ENCODE measurements around the gene ECT2L.

ECT2L gene

DNA sequence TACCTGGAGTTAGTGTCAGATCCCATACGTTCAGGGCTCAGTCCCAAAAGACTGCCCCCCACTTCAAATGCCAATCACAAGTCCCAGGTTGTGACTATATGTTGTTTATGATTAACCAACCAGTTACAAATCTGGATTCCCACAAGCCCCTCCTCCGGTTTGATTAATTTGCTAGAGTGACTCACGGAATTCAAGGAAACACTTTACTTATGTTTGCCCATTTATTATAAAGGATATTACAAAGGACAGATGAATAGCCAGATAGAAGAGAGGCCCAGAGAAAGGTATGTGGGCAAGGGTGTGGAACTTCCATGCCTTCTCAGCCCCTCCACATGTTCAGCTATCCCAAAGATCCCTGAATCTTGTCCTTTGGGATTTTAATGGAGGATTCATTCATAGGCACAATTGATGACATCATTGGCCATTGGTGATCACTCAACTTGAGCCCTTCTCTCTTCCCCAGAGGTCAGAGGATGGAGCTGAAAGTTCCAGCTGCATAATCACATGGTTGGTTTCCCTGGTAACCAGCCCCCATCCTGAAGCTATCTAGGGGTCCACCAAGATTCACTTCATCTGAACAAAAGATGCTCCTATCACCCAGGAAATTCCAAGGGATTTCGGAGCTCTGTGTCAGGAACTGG is 2.0 kb downstream of the ECT2L start:
- H3K4me3 ChIP-seq (replicated peaks; ENCODE audit: low read depth, low read length), result no peak overlapping the region
- no peak for DNase-seq (ENCODE audit: extremely low read depth, insufficient read length)
- no peaks in the 10 kb centered on the region for H3K36me3 ChIP-seq (ENCODE audit: control insufficient read depth, insufficient read depth, low read length)
- no peaks in the 10 kb centered on the region for H3K27me3 ChIP-seq (replicated peaks; ENCODE audit: control insufficient read depth, insufficient read depth, low read length)
- TF ChIP-seq, protein P1, sequence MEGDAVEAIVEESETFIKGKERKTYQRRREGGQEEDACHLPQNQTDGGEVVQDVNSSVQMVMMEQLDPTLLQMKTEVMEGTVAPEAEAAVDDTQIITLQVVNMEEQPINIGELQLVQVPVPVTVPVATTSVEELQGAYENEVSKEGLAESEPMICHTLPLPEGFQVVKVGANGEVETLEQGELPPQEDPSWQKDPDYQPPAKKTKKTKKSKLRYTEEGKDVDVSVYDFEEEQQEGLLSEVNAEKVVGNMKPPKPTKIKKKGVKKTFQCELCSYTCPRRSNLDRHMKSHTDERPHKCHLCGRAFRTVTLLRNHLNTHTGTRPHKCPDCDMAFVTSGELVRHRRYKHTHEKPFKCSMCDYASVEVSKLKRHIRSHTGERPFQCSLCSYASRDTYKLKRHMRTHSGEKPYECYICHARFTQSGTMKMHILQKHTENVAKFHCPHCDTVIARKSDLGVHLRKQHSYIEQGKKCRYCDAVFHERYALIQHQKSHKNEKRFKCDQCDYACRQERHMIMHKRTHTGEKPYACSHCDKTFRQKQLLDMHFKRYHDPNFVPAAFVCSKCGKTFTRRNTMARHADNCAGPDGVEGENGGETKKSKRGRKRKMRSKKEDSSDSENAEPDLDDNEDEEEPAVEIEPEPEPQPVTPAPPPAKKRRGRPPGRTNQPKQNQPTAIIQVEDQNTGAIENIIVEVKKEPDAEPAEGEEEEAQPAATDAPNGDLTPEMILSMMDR (IDR thresholded peaks at IDR 0.05; ENCODE audit: insufficient read depth, low read length, poor library complexity, severe bottlenecking), result no peak

DNA sequence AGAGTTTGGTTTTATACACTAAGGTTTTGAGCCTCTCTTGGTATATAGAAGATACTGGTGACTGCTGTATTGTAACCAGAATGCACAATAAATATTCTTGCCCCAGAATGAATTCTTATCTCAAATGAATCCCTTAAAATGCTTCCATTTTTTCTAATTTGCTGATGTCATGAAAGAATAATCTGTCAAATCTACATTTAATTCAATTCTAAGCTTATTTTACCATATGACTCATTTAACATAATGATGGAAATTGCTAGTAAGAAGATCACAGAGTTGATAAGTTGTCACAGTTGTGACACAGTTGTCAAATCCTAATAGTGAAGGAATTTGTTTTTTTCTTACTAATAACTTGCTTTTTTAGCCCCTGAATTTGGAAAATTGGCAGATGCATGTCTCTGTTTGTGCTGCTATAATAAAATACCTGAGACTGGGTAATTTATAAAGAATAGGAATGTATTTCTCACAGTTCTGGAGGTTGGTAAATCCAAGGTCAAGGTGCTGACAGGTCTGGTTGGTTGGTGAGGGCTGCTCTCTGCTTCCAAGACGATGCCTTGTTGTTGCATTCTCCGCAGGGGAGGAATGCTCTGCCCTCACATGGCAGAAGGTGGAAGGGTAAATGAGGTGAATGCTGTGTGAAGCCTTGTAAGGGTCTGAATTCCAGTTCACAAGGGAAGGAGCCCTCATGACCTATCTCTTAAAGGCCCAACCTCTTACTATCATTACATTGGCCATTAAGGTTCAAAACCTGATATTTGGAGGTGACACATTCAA is 4.7 kb downstream of the ECT2L start:
- TF ChIP-seq, protein P1 (IDR thresholded peaks at IDR 0.05; ENCODE audit: insufficient read depth, low read length, poor library complexity, severe bottlenecking), result no peak

DNA sequence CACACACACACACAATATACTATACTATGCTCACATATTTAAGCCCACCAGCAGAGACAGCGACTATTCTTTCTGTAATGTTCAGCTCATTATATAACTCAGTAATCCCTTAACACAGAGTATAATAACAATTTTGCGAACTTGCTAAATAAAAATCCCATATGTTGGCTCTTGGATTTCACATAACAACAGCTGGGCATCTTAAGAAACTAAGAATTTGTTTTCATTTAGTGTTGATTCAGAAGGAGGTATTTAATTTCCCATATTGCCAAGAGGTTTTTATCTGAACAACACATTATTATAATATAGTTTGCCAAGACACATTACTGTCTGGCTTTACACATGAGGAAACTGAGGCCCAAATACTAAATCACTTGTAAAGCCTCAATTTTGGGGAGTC is 7.4 kb downstream of the ECT2L start:
- Histone ChIP-seq H3K36me3 (ENCODE audit: control insufficient read depth, insufficient read depth, low read length) (no peaks in the 10 kb centered on the region), H3K4me3 (replicated peaks; ENCODE audit: low read depth, low read length) (no peak overlapping the region), H3K27me3 (replicated peaks; ENCODE audit: control insufficient read depth, insufficient read depth, low read length) (no peaks in the 10 kb centered on the region)
- no peak for DNase-seq (ENCODE audit: extremely low read depth, insufficient read length)
- TF ChIP-seq, protein P1 (IDR thresholded peaks at IDR 0.05; ENCODE audit: insufficient read depth, low read length, poor library complexity, severe bottlenecking), result no peak

More for the DNA sequence above, 4.7 kb downstream of the ECT2L start:
- Histone ChIP-seq H3K27me3 (replicated peaks; ENCODE audit: control insufficient read depth, insufficient read depth, low read length) (no peaks in the 10 kb centered on the region), H3K36me3 (ENCODE audit: control insufficient read depth, insufficient read depth, low read length) (no peaks in the 10 kb centered on the region), H3K4me3 (replicated peaks; ENCODE audit: low read depth, low read length) (no peak overlapping the region)
- no peak for DNase-seq (ENCODE audit: extremely low read depth, insufficient read length)

DNA sequence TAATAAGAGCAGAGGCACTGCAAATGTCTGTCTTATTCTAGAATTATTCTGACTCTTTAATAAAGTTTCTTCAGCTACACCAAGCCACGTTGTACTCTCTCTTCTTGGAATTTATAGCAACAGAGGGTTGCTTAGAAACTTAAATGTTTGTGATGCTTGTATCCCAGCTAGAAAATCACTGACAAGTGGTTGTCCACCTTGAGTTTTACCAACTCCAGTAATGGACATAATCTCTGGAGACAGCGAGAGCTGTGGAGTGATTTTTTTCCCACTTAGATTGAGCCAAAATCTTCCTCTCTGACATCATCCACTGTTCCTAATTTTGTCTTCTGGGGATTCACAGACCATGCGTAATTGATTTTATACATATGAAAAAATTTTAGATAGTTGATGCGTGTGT is 8.0 kb downstream of the ECT2L start:
- TF ChIP-seq, protein P1 (IDR thresholded peaks at IDR 0.05; ENCODE audit: insufficient read depth, low read length, poor library complexity, severe bottlenecking), result no peak
- no peaks in the 10 kb centered on the region for H3K27me3 ChIP-seq (replicated peaks; ENCODE audit: control insufficient read depth, insufficient read depth, low read length)

DNA sequence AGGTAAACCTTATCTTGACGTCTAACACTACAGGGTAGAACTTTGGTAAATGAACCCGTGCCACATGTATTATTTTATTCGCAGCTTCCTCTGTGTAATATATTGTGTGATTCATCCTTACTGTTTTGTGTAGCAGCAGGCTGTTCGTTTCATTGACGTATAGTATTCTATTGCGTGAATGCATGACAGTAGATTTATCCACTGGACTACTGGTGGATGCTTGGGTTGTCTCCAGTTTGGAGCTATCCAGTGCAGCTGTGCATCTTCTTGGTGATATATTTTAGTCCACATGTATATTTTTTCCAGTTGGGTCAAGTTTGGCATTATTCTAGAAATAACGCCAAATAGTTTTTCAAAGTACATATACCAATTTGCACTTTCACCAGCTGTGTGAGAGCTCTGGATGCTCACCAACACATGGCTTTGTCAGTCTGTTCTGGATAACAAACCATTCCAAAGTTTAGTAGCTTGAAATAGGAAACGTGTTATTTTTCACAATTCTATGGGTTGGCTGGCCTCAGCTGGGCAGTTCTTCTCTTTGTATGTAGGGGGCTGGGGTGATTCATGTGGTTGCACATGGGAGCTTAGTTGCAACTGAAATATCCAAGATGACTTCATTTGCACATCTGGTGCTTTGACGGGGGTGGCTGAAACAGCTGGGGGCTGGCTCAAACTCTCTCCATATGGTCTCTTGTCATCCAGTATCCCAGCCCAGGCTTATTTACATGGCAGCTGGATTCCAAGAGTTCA is 9.3 kb downstream of the ECT2L start:
- Histone ChIP-seq H3K27me3 (replicated peaks; ENCODE audit: control insufficient read depth, insufficient read depth, low read length) (no peaks in the 10 kb centered on the region), H3K36me3 (ENCODE audit: control insufficient read depth, insufficient read depth, low read length) (no peaks in the 10 kb centered on the region), H3K4me3 (replicated peaks; ENCODE audit: low read depth, low read length) (no peak overlapping the region)
- TF ChIP-seq, protein P1 (IDR thresholded peaks at IDR 0.05; ENCODE audit: insufficient read depth, low read length, poor library complexity, severe bottlenecking), result no peak
- DNase-seq (ENCODE audit: extremely low read depth, insufficient read length), result no peak

More for the DNA sequence above, 8.0 kb downstream of the ECT2L start:
- no peak overlapping the region for H3K4me3 ChIP-seq (replicated peaks; ENCODE audit: low read depth, low read length)
- no peaks in the 10 kb centered on the region for H3K36me3 ChIP-seq (ENCODE audit: control insufficient read depth, insufficient read depth, low read length)
- no peak for DNase-seq (ENCODE audit: extremely low read depth, insufficient read length)

Measured in GM06990 (cell line).